Gastroesophageal sphincter (tissue), 4 donors: ENCODE data around the gene GUCD1. TPM values are rescaled to one million over a fixed set of nuclear protein-coding genes. Genes with fewer than 3 reads are reported as not detected.

ENCODE experiments used
- ATAC-seq: fragments of 150-250 bp; one replicate; pipeline ENCODE4 v1.9.1; 2016; ENCODE audit warnings: mild to moderate bottlenecking, moderate library complexity
- H3K27ac ChIP-seq, 4 donors: fragments of 200-600 bp; sonication (generic) in 3 of 4; 1 replicate in 3 of 4; 2 replicates in 1 of 4; pipeline ENCODE4 v1.5.1; 2016 to 2019
- H3K27me3 ChIP-seq: fragments of 200-600 bp; sonication (generic); one replicate; pipeline ENCODE4 v1.5.1; 2019
- H3K36me3 ChIP-seq, 2 donors: fragments of 200-600 bp; sonication (generic); one replicate each; pipeline ENCODE4 v1.5.1; 2019; ENCODE audit warnings: control low read depth in 1 of 2
- H3K4me1 ChIP-seq, 3 donors: fragments of 200-600 bp; sonication (generic); 1 replicate in 2 of 3; 2 replicates in 1 of 3; pipeline ENCODE4 v1.5.1; 2016 to 2019; ENCODE audit warnings: control low read depth in 2 of 3
- H3K4me3 ChIP-seq, 2 donors: fragments of 200-600 bp; sonication (generic); one replicate each; pipeline ENCODE4 v1.5.1; 2019; ENCODE audit warnings: mild to moderate bottlenecking in 1 of 2, moderate library complexity in 1 of 2
- H3K9me3 ChIP-seq, 3 donors: fragments of 200-600 bp; sonication (generic); one replicate each; pipeline ENCODE4 v1.5.1; 2017 to 2019; ENCODE audit warnings: control low read depth in 2 of 3
- CTCF ChIP-seq, 4 experiments: fragments of 200-600 bp in 2 of 4; fragments of 450-650 bp in 2 of 4; sonication (generic) in 1 of 4; IDR thresholded peaks; one replicate each; pipeline ENCODE4 v1.5.1; 2017 to 2019; ENCODE audit warnings: antibody characterized with exemption in 4 of 4, mild to moderate bottlenecking in 2 of 4, moderate library complexity in 2 of 4
- EP300 ChIP-seq: sonication (generic); formaldehyde crosslinking; IDR thresholded peaks from one replicate; pipeline ENCODE4 v1.6.1; 2017; ENCODE audit warnings: antibody characterized with exemption, mild to moderate bottlenecking
- POLR2A ChIP-seq, 2 donors: fragments of 450-650 bp; IDR thresholded peaks; one replicate each; pipeline ENCODE4 v1.6.1; 2017; ENCODE audit warnings: antibody characterized with exemption in 2 of 2, mild to moderate bottlenecking in 2 of 2, moderate library complexity in 1 of 2
- POLR2AphosphoS5 ChIP-seq: sonication (generic); formaldehyde crosslinking; IDR thresholded peaks from one replicate; pipeline ENCODE4 v1.6.1; 2017; ENCODE audit warnings: antibody characterized with exemption
- WGBS, 2 donors: methylation state at CpG; one replicate each; pipeline ENCODE4 v1.1.5; 2018; ENCODE audit warnings: low coverage in 1 of 2; 5-methylcytosine and 5-hydroxymethylcytosine counted together
- total RNA-seq, 4 donors: library from RNA; depleted of rRNA; stranded (reverse); fragments of >200 nt; gene quantifications; one replicate each; pipeline ENCODE4 v1.1.0, GENCODE V29; 2016

Gene GUCD1
- total RNA-seq, 4 donors from 2014 or later, result 107 to 178 (median 121) TPM

DNA sequence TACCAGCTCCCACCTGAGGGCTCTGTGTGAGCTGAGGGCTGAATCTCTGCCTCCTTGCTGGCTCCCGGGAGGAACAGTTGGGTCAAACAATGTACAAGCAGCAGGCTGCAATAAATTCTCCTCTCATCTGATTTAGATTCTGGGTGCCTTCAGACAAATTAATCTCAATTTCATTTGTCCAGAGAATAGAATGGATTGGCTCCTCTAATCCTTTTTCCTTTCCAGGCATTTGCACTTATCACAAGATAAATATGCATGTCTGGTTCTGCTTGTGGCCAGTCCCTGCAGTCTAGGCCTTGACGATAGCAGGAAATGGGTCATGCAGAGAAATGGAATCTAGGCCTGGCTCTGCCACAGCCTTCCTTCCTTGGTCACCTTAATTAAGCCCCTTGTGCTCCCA lies 31.1 kb downstream of the GUCD1 start:
- Histone ChIP-seq H3K9me3 (no peaks in the 10 kb centered on the region), H3K27ac (peak overlapping the region in 2 of 4 donors; percentile 11 to 27), H3K4me3 (no peak overlapping the region), H3K4me1 (peaks cover 0 to 38% (median 10%) of the 10 kb centered on the region in 3 donors), H3K36me3 (no peaks in the 10 kb centered on the region), H3K27me3 (no peaks in the 10 kb centered on the region)
- 11 to 53% methylated on average over 2 of the region's 2 CpGs for WGBS, 2 donors
- ATAC-seq, result no peak
- TF ChIP-seq POLR2AphosphoS5 (no peak), POLR2A (IDR thresholded peaks at IDR 0.05) (no peak), CTCF (IDR thresholded peaks at IDR 0.05) (no peak), EP300 (no peak)

DNA sequence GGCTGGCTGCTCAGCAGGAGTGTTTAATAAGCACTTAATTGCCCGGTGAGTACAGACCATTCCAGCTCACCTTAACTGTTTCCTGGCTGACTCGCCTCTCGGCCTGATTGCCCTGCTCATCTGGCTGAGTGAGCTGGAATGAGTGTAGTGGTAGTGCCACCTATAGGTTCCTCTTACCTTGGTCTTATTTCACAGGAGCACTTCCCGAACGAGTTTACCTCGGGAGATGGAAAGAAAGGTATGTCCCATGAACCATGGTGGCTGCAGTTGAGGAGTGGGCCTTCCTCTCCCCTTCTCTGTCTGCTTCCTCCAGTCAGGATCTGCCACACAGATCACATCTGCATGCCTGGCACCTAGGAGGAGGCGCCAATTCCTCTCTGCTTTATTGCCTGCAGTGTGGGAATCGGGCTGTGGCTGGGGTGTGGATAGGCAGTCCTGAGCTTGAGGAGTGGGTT lies 33.1 kb downstream of the GUCD1 start:
- no peak for ATAC-seq
- peaks cover 0 to 38% (median 10%) of the 10 kb centered on the region in 3 donors for H3K4me1 ChIP-seq
- no peaks in the 10 kb centered on the region for H3K27me3 ChIP-seq
- H3K4me3 ChIP-seq, result no peak overlapping the region
- WGBS, 2 donors, result 24% methylated on average over 6 of the region's 8 CpGs; no CpG with 5 or more reads in 1 of the 2 donors
- no peak overlapping the region for H3K27ac ChIP-seq
- no peaks in the 10 kb centered on the region for H3K9me3 ChIP-seq
- H3K36me3 ChIP-seq, result no peaks in the 10 kb centered on the region
- TF ChIP-seq POLR2AphosphoS5 (no peak), CTCF (IDR thresholded peaks at IDR 0.05) (peak in 3 of 4 experiments; percentile 29 to 44 (median 36)), EP300 (no peak)

- TF ChIP-seq CTCF (IDR thresholded peaks at IDR 0.05), result no peak
- no peak for TF ChIP-seq POLR2A (IDR thresholded peaks at IDR 0.05)
- TF ChIP-seq EP300, result no peak
- TF ChIP-seq POLR2AphosphoS5, result no peak
- H3K4me1 ChIP-seq, result peaks cover 0 to 33% (median 3%) of the 10 kb centered on the region in 3 donors
- H3K36me3 ChIP-seq, result no peaks in the 10 kb centered on the region
- ATAC-seq, result no peak
- H3K9me3 ChIP-seq, result no peaks in the 10 kb centered on the region
- H3K4me3 ChIP-seq, result no peak overlapping the region
- WGBS, 2 donors, result 89% methylated on average over 3 of the region's 5 CpGs; no CpG with 5 or more reads in 1 of the 2 donors
- H3K27ac ChIP-seq, result no peak overlapping the region
- H3K27me3 ChIP-seq, result no peaks in the 10 kb centered on the region
Measured at GRCh38 chr22:24519496-24519895, 35.4 kb downstream of the GUCD1 start.

DNA sequence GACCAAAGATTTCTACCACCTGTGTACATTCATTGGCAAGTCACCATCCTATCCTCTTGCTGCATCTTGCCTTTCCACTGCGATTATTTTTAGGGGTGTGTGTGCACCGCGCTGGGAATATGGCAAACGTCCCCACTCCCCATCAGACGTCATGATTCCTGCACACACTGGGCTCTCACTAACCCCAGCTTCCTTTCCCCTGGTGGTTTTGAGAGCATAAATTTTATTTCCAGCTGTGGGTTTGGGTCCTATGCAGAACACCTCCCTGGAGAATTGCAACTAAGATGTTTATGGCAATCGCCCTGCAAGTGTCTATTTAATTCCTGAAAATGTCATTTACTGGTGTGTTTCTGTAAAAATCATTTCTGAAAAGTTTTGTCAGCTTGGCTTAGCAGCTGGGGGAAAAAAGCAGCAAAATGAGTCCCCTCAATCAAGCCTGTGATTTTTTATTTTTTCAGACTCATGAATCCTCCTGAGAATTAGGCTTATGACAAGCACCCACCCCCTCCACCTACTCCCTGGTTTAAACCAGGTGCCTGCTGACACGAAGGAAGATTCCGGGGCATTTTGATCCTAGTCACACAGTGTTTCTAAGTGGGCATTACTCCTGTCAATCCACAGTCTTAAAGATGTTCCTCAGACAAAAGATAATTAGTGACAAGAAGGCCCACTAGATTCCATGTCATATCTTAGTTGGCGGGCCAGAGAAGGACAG lies 36.0 kb downstream of the GUCD1 start:
- H3K9me3 ChIP-seq, result no peaks in the 10 kb centered on the region
- no peak for TF ChIP-seq POLR2AphosphoS5
- TF ChIP-seq POLR2A (IDR thresholded peaks at IDR 0.05), result no peak
- TF ChIP-seq EP300, result no peak
- no peak for TF ChIP-seq CTCF (IDR thresholded peaks at IDR 0.05)
- 67 to 92% methylated on average over 5 to 8 of the region's 9 CpGs for WGBS, 2 donors
- ATAC-seq, result no peak
- H3K4me1 ChIP-seq, result peaks cover 0 to 27% (median 0%) of the 10 kb centered on the region in 3 donors
- no peak overlapping the region for H3K27ac ChIP-seq
- H3K27me3 ChIP-seq, result no peaks in the 10 kb centered on the region
- H3K4me3 ChIP-seq, result no peak overlapping the region
- H3K36me3 ChIP-seq, result no peaks in the 10 kb centered on the region

DNA sequence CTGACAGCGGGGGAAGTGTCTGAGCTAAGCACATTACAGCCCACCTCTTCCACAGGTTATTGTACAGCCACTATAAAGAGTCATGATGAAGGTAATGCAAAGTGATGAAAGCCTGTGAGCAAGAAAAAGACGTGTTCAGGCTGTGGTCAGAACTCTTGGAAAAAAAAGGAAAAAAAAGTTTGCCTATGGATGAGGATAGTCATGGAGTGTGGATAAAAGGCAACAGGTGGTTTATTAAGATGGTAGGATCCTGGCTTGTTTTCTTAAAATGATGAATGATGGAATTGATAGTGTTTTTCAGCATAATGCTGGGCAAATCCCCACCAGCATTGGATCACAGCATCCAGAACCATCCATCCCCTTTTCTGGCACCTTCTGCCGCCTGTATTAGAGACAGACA lies 36.7 kb downstream of the GUCD1 start:
- Histone ChIP-seq H3K4me3 (no peak overlapping the region), H3K9me3 (no peaks in the 10 kb centered on the region), H3K36me3 (no peaks in the 10 kb centered on the region), H3K27me3 (no peaks in the 10 kb centered on the region), H3K27ac (no peak overlapping the region), H3K4me1 (peaks cover 0 to 21% (median 0%) of the 10 kb centered on the region in 3 donors)
- 89 to 100% methylated on average over 1 to 3 of the region's 3 CpGs for WGBS, 2 donors
- no peak for ATAC-seq
- TF ChIP-seq POLR2AphosphoS5 (no peak), EP300 (no peak), CTCF (IDR thresholded peaks at IDR 0.05) (no peak)
